Adrenal gland (tissue), 5 donors: ENCODE results near the gene PTMA.

Source experiments
- CTCF ChIP-seq, 6 experiments: fragments of 450-650 bp in 4 of 6; fragments of 200-600 bp in 2 of 6; sonication (generic) in 1 of 6; IDR thresholded peaks; 1 replicate in 5 of 6; 2 replicates in 1 of 6; pipeline versions ENCODE4 v1.5.1 to v1.8.0; 2016 to 2021; ENCODE audit warnings: antibody characterized with exemption in 6 of 6, mild to moderate bottlenecking in 2 of 6, moderate library complexity in 1 of 6
- POLR2A ChIP-seq, 2 donors: fragments of 450-650 bp; IDR thresholded peaks; one replicate each; pipeline ENCODE4 v1.6.1; 2017; ENCODE audit warnings: antibody characterized with exemption in 2 of 2, mild to moderate bottlenecking in 2 of 2, moderate library complexity in 1 of 2
- donor health status: DM: no; HTN: no; CAD: no.

- TF ChIP-seq CTCF (IDR thresholded peaks at IDR 0.05) (no peak), POLR2A (IDR thresholded peaks at IDR 0.05) (no peak)
Observed at GRCh38 chr2:231664727-231665126, 43.6 kb upstream of the PTMA start.
